Fibroblast of skin of left quadriceps (primary cell): ENCODE results near the gene FNBP1L.
"Not testable (repeated sequence)": the region's sequence is repeated elsewhere in the genome, so short reads cannot be mapped to it uniquely, and the experiment has no call there.

Experiments
- DNase-seq, 2 experiments: peaks; one replicate each; pipeline ENCODE4 v3.0.0-alpha.2; 2013; ENCODE audit warnings: low read depth in 2 of 2

Gene FNBP1L

DNA sequence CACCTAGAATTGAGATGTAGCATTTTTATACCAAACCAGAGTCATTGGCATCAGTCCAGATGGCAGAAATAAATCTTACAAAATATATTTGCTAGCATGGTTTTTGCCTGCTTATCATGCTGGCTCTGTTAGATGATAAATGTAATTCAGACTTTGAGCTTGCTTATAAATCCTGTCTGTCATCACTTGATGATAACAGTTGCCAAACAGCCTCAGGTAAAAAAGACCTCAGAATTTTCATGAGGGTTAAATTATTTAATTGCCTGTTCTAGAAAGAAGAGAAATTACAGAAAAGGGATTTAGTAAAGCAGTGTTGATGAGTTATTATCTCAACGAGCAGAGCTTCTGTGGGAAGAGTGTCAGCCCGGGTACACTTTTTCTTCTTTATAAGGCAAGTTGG, 83.3 kb downstream of the FNBP1L start:
- no peak for DNase-seq

GRCh38 chr1:93532780-93533378, 85.0 kb downstream of the FNBP1L start:
- no peak for DNase-seq

- no peak for DNase-seq
These were observed 85.8 kb downstream of the FNBP1L start for GRCh38 chr1:93533677-93534076.

DNA sequence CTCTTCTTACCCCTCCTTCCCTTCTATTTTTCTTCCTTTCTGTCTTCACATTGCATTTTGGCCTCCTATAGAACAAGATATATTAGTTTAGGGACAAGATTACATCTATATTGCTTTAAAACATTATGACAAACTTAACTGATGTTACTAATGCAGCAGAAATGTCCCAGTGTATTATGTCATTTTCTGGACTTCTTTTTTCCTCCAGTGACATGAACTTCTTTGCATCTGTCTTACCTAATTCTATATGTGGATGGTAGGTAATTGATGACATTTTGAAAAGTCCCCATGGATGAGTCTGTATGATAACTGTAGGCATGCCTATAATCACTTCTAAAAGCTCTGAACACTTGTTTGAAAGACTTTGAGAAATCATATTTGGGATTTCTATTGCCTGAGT, 89.5 kb downstream of the FNBP1L start:
- DNase-seq, result no peak

DNA sequence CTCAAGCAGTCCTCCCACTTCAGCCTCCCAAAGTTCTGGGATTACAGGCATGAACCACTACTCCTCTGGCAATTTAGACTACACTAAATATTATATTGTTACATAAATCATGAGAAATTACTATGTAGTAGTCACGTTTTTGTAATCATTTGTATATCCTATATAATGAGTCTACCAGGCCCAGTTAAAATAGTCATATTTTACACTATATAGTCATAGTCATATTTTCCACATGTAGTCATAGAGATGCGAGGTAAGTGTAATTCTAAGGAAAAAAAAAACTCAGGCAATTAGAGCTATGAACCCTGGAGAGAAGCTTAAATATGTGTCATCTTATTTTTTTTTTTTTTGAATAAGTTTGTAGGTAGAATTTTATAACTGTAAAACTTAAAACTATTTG, 90.0 kb downstream of the FNBP1L start:
- peak in 1 of 2 experiments; percentile 16 for DNase-seq

- DNase-seq, result no peak
These were observed 93.1 kb downstream of the FNBP1L start for GRCh38 chr1:93541045-93541444.

GRCh38 chr1:93542398-93542797, 94.5 kb downstream of the FNBP1L start:
- peak; percentile 45 to 52 for DNase-seq

DNA sequence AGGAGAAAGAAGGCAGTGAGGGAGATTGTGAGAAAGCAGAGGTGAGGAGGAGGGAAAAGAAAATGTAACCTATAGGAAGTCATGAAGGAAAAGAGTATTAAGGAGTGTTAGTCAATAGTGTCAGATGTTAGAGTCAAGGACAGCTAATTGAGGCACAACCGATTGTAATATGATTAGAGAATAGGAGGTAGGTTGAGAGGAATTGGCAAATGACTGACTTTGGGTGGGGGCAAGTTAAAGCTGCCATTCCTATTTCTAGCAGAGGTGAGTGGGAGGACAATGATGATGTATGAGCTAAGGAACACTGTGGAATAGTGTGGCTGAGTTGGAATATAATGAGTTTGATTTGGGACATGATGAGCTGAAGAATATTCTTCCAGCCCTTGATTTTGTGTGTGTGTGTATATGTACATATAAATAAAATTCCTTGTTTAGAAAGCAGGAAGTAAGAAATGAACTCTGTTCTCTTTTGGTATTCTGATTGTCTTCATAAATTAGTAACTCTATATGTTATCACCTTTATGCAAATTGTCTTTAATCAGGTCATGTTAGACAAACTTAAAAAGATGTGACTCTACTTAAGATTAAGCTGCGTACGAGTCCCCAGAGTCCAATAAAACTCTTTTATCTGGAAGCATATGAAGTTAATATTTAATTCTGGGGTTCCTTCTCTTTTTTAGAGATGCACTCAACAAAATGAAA, 98.4 kb downstream of the FNBP1L start:
- no peak for DNase-seq

DNA sequence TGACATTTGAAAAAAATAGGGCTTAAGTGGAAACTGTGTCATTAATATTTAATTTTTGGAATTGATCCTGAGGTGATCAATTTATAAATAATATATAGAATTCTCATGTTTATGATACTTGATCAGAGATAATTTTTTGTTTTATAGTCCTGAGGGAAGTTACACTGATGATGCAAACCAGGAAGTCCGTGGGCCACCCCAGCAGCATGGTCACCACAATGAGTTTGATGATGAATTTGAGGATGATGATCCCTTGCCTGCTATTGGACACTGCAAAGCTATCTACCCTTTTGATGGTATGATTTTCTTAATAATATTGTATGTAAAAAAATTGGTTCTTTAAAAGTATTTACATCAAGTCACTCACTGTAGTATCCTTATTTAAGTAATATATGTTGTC, 101.2 kb downstream of the FNBP1L start:
- DNase-seq, result no peak

GRCh38 chr1:93549811-93550210, 101.9 kb downstream of the FNBP1L start:
- DNase-seq, result no peak

GRCh38 chr1:93552741-93553455, 105.0 kb downstream of the FNBP1L start:
- DNase-seq, result peak; percentile 58 to 71

GRCh38 chr1:93553886-93554490, 106.1 kb downstream of the FNBP1L start:
- not testable (repeated sequence) for DNase-seq

- no peak for DNase-seq
These were observed 107.3 kb downstream of the FNBP1L start for GRCh38 chr1:93554883-93555872.

DNA sequence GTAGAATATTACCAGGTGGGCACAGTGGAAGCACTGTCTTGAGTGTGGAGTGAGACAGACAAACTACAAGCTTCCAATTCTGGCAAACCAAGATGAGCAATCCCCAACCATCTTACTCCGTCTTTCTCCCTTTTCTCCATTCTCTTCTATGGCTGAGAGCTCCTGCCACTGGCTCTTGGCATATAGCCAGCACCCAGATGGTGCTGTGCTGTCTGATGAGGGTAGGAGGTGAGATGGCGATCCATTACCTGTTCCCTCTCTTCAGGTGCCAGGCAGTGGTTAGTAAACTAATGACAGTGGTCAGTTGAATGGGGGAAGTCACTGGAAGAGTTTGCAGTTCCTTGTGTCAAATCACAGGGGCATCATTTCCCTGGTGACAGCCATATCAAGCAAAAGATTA, 108.4 kb downstream of the FNBP1L start:
- DNase-seq, result no peak

DNA sequence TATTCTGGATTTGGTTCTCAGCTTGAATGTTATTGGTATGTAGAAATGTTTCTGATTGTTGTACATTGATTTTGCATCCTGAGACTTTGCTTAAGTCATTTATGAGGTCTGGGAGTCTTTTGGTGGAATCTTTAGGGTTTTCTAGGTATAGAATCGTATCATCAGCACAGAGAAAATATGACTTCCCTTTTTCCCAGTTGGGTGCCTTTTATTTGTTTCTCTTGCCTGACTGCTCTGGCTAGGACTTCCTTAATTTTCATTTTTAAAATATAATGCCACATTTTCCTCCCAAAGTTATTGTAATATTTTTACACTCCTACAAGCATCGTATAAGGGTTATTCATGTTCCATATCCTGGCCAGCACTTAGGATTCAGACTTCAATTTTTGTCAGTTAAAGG, 111.1 kb downstream of the FNBP1L start:
- no peak for DNase-seq

DNA sequence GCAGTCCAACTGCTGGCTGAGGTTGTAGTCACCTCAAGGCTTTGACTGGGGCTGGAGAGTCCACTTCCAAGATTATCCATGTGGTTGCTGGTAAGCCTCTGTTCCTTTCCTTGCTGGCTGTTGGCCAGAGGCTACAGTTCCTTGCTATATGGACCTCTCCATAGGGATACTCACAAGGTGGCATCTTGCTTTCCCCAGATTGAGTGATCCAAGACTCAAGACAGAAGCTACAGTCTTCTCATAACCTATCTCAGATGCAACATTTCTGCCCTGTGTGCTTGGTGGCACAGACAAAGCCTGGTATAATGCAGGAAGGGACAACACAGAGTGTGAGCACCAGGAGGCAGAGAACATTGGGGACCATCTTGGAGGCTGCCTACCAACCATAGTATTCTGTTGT, 111.8 kb downstream of the FNBP1L start:
- DNase-seq, result no peak

- DNase-seq, result no peak
These were observed 117.7 kb downstream of the FNBP1L start for GRCh38 chr1:93565496-93566206.

- DNase-seq, result no peak
These were observed 118.3 kb downstream of the FNBP1L start for GRCh38 chr1:93566227-93566626.

- DNase-seq, result peak; percentile 60 to 65
These were observed 119.5 kb downstream of the FNBP1L start for GRCh38 chr1:93567255-93567918.

GRCh38 chr1:93569489-93569888, 121.6 kb downstream of the FNBP1L start:
- no peak for DNase-seq
